ENCODE data around the gene GLOD4.
A peak's percentile ranks its signal among the peaks of the same experiment; 100 is the strongest.
"Not testable (repeated sequence)": the region's sequence is repeated elsewhere in the genome, so short reads cannot be mapped to it uniquely, and the experiment has no call there.

Gene GLOD4

GRCh38 chr17:774313-774584, 7.8 kb downstream of the GLOD4 start:
- DNase-seq (ENCODE audit: low read depth): no peak

DNA sequence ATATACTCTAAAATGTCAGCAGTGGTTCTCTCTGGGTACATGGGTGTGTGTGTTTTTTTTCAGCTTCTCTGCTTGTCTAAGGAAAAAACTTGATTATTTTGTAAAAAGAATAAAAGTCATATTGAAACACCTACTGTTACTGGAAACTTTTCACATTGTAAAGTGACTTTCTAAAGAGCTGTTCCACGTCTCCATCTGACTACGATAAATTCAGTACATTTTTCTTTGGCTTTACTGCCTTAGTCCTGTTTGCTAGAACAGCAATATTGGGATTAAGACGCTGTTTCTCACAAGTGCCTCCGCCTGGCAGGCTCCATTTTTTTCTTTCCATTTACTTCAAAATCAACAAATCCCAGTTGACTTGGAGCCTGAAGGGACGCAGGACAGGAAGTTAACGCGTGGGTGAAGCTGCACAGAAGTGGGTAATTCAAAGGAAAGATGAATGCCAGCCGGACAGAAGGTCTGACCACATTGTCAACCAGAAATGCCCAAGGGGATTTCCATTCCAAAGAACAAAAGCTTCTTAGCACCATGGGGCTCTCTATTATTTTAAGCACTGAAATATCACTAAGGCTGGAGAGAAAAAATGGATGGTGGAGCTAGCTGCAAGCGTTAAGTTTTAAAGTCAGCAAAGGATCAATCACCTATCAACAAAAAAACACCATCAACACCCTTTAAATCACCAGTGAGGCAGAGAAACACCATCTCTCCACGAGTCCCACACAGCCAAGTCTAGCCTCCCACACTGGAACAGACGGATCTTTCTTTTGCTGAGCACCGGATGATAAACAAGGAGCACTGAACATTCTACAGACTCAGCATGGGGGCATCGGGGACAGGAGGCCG, 8.4 kb downstream of the GLOD4 start:
- no peak for DNase-seq (ENCODE audit: low read depth)

- no peak for DNase-seq (ENCODE audit: low read depth)
Measured at GRCh38 chr17:773016-773415, 9.1 kb downstream of the GLOD4 start.

DNA sequence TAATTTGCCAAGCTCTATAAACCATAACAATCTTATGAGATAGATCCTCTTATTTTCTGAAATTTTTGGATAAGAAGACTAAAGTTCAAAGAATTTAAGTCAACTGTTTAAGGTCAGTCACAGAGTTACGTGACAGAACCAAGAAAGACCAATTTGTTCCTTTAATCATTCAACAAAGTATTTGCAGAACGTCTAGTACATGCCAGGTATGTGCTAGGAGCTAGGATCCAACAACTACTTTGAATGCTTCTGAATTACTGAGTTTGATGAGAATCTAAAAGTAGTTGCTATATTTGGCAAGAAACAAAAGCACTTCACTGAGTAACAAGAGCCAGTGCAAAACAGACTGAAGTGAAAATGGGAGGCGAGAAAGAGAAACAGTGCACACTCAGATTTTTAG, 15.0 kb downstream of the GLOD4 start:
- DNase-seq (ENCODE audit: low read depth): no peak

GRCh38 chr17:760371-760770, 21.7 kb downstream of the GLOD4 start:
- no peak for DNase-seq (ENCODE audit: low read depth)

GRCh38 chr17:759964-760363, 22.1 kb downstream of the GLOD4 start:
- DNase-seq (ENCODE audit: low read depth): no peak

DNA sequence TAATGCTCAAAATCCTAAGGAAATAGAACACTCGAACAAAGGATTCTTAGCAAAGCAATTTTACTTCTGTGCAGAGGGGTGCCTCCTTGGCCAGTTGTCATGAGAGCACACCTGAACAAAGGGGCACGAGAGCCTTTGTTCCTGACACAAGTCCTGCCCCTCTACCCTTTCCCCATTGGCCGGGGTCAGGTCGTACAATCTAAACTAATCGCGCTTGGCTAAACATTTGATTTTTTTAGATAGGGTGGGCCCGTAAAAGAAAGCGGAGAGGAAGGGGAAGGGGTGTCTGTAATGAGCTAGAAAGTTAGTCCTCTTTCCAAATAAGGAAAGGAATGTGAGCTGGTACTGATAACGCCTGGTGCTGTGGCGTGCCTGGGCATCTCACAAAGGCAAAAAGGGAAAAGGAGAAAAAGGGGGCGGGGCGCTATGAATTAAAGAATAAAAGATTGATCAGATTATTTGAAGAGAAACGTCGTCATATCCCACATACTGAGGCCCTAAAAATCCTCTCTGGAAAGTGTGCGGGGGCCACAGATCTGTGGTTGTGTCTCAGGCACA, 26.0 kb downstream of the GLOD4 start:
- not testable (repeated sequence) for DNase-seq (ENCODE audit: low read depth)

DNA sequence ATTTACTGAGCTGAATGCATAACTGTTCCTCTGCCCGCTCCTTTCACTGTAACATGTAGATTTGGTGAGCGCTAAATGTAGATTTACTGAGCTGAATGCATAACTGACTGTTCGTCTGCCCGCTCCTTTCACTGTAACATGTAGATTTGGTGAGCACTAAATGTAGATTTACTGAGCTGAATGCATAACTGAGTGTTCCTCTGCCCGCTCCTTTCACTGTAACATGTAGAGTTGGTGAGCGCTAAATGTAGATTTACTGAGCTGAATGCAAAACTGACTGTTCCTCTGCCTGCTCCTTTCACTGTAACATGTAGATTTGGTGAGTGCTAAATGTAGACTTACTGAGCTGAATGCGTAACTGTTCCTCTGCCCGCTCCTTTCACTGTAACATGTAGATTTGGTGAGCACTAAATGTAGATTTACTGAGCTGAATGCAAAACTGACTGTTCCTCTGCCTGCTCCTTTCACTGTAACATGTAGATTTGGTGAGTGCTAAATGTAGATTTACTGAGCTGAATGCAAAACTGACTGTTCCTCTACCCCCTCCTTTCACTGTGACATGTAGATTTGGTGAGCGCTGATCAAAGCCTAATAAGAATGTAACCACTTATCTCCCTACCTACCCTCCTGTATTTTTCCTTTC, 26.6 kb downstream of the GLOD4 start:
- DNase-seq (ENCODE audit: low read depth): not testable (repeated sequence)

DNA sequence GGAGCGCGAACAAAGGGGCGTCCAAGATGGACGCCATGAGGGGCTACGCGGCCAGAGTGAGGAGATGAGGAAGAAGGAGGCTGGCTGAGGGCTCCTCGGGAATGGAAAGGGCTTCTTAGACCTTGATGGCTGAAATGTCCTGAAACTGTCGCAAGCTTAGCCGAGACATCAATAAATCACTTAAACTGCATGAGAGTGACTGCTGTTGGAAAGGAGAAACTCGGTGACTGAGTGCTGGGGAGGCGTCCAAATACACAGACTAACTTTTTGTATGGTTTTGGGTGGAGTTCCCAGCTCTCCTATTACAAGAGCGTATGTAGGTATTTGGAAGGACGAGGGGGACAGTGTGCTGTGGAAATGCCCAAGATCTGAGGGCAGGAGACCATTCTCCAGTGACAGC, 28.7 kb downstream of the GLOD4 start:
- no peak for DNase-seq (ENCODE audit: low read depth)

GRCh38 chr17:752620-753219, 29.4 kb downstream of the GLOD4 start:
- DNase-seq (ENCODE audit: low read depth): peak; percentile 27

DNA sequence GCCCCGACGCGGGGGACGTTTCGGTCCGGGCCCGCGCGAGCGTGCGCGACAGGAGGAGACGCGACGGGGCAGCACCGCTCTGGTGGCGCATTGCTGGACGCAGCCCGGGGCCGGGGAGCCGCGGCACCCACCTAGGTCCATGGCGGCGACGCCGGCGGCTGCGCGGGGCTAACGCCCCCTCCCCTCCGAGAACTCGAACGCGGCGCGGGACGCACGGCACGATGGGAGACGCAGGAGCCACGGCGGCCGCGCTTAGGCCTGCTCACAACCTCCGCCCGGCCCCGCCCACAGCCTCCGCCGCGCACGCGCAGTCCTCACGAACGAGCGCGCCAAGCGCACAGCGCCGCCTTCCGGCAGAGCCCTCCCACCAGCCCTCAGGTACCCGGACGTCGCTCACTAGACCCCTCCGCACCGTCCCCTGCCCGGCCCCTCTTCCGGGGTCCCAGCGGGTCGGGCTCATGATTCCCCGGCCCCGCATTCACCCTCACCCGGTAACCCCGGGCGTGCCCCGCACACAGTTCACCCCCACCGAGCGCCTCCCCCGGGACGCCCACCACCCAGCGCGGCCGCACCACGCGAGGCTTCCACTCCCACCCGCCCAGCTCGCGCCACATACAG, 30.0 kb downstream of the GLOD4 start, which contains the start of gene GEMIN4:
TSS of gene GEMIN4 (minus strand) at position 263 of the 618 bp plus-strand sequence. CDS start at position 141, 122 bp downstream.
- peak; percentile 86 for DNase-seq (ENCODE audit: low read depth)

- DNase-seq (ENCODE audit: low read depth): peak; percentile 72
Measured at GRCh38 chr17:751269-752001, 30.6 kb downstream of the GLOD4 start.

- peak; percentile 27 for DNase-seq (ENCODE audit: low read depth)
Measured at GRCh38 chr17:750431-751037, 31.5 kb downstream of the GLOD4 start.

- not testable (repeated sequence) for DNase-seq (ENCODE audit: low read depth)
Measured at GRCh38 chr17:749359-749758, 32.7 kb downstream of the GLOD4 start.

DNA sequence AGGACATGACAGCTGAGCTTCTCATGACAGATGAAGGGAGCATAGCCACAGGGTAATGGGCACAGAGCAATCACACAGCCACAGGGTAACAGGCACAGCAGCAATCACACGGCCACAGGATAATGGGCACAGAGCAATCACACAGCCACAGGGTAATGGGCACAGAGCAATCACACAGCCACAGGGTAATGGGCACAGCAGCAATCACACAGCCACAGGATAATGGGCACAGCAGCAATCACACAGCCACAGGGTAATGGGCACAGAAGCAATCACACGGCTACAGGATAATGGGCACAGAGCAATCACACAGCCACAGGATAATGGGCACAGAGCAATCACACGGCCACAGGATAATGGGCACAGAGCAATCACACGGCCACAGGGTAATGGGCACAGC, 33.5 kb downstream of the GLOD4 start:
- DNase-seq (ENCODE audit: low read depth): not testable (repeated sequence)

DNA sequence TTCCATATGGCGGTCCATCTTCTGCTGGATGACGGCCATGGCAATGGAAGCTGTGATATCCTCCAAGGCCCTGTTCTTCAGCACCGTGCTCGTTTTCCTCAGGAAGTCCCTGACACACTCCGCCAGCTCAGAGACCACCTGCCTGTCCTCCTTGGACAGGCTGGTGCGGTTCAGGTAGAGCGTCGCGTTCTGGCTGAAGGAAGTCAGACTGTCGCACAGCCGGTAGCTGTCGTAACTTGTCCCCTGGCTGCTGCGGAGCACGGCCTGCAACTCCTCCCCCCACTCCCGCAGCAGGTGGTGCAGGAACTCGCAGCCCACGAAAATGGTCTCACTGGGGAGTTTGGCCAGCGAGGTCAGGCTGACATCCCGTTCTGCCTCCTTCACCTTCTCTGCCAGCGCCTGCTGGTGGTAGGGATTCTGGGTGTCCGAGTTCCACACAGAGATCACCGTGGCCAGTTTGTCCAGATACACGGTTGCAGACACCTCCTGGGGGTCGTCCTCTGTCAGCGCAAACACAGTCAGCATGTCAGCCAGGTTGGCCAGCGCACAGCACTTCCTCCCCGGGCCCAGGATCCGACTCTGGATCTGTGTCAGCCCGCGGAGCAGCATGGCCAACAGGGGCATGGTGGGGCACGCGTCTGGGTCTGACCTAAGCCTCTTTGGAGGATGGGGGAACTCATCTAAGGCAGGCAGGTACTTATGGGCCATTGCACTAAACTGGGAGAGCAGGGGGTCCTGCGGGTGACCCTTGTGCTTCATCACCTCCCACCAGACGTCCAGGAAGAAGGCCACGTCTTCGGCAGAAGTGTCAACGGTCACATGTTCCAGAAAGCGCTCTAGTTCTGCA, 35.1 kb downstream of the GLOD4 start:
- no peak for DNase-seq (ENCODE audit: low read depth)

DNA sequence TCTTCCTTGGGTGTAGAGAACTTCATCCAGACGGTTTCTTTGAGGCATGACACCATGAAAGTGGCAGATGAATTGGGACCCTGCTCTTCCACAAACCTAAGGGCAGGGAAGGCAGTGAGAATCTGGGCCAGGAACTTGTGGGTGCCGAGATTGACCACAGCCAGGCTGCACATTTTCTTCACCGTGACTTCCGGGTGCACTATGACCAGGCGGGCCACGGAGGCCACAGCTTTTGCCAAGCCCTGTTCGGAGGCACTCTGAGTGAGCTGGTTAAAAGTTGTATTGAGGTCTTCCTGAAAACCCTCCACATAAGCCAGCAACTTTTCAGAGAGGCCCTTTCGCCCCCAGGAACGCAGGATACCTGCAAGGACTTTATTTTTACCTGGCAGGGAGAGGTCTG, 35.9 kb downstream of the GLOD4 start:
- DNase-seq (ENCODE audit: low read depth): no peak

DNA sequence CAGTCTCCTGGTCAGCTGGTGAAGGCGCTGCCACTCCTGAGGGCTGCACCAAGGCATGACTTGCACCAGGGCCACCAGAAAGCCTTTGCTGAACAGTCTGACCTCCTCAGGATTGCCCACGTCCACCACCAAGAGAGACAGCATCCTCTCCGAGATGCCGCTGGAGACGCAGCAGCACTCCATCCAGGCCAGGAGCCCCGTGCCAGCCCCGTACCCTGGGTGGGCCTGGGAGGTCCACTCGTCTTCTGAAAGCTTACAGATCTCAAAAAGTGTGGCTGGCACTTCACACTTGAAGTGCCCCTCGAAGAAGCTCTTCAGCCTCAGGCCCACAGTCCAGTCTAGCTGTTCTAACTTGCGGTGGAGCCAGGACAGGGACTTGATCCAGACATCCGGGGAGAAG, 36.7 kb downstream of the GLOD4 start:
- DNase-seq (ENCODE audit: low read depth): no peak

- no peak for DNase-seq (ENCODE audit: low read depth)
Measured at GRCh38 chr17:744937-745336, 37.1 kb downstream of the GLOD4 start.

- DNase-seq (ENCODE audit: low read depth): no peak
Measured at GRCh38 chr17:743139-743538, 38.9 kb downstream of the GLOD4 start.

All from ELR (cell line).